NCI-H524 treated with DMSO at 0.1 percent for 48 hours (cell line): ENCODE measurements around the gene STPG1.

Experiments
- DNase-seq: peaks from one replicate; lab custom pipeline; 2025; lab: John Stamatoyannopoulos, UW

STPG1 gene

GRCh38 chr1:24369801-24370200 lies 43.8 kb downstream of the STPG1 start:
- DNase-seq: no peak

- DNase-seq: no peak
Observed at GRCh38 chr1:24369199-24369598, 44.4 kb downstream of the STPG1 start.

- no peak for DNase-seq
Observed at GRCh38 chr1:24366707-24367106, 46.9 kb downstream of the STPG1 start.

GRCh38 chr1:24364975-24365678 lies 48.5 kb downstream of the STPG1 start:
- no peak for DNase-seq

GRCh38 chr1:24364605-24364974 lies 49.0 kb downstream of the STPG1 start:
- DNase-seq: no peak

- DNase-seq: no peak
Observed at GRCh38 chr1:24363994-24364393, 49.6 kb downstream of the STPG1 start.

GRCh38 chr1:24362982-24363614 lies 50.5 kb downstream of the STPG1 start:
- no peak for DNase-seq

- DNase-seq: no peak
Observed at GRCh38 chr1:24362396-24362795, 51.2 kb downstream of the STPG1 start.

GRCh38 chr1:24361811-24362210 lies 51.8 kb downstream of the STPG1 start:
- no peak for DNase-seq

GRCh38 chr1:24360681-24361080 lies 52.9 kb downstream of the STPG1 start:
- no peak for DNase-seq

GRCh38 chr1:24357038-24357437 lies 56.5 kb downstream of the STPG1 start:
- DNase-seq: no peak

- DNase-seq: no peak
Observed at GRCh38 chr1:24355466-24355865, 58.1 kb downstream of the STPG1 start.

GRCh38 chr1:24353292-24353891 lies 60.2 kb downstream of the STPG1 start:
- DNase-seq: no peak

- DNase-seq: no peak
Observed at GRCh38 chr1:24351918-24352627, 61.5 kb downstream of the STPG1 start.

- no peak for DNase-seq
Observed at GRCh38 chr1:24351247-24351646, 62.3 kb downstream of the STPG1 start.

- no peak for DNase-seq
Observed at GRCh38 chr1:24349891-24350290, 63.7 kb downstream of the STPG1 start.

- no peak for DNase-seq
Observed at GRCh38 chr1:24348196-24348595, 65.4 kb downstream of the STPG1 start.

- no peak for DNase-seq
Observed at GRCh38 chr1:24347159-24347934, 66.2 kb downstream of the STPG1 start.

GRCh38 chr1:24345334-24345733 lies 68.2 kb downstream of the STPG1 start:
- DNase-seq: no peak

- no peak for DNase-seq
Observed at GRCh38 chr1:24344090-24344742, 69.4 kb downstream of the STPG1 start.

- DNase-seq: no peak
Observed at GRCh38 chr1:24343412-24344089, 70.0 kb downstream of the STPG1 start.
